K562 (cell line): ENCODE data around the gene USP22. TPM values are rescaled to one million over a fixed set of nuclear protein-coding genes. Genes with fewer than 3 reads are reported as not detected.
"Not testable (repeated sequence)": the region's sequence is repeated elsewhere in the genome, so short reads cannot be mapped to it uniquely, and the experiment has no call there.

Experiments
- ATAC-seq: fragments of 200-7000 bp; cut with Tn5 transposase; 3 replicates; pipeline ENCODE4 v1.9.1; 2020; ENCODE audit warnings: moderate library complexity
- BruUV-seq: library from RNA; stranded (reverse); fragments of 400-500 nt; replicated peaks from 2 replicates; lab custom pipeline; 2021; lab: Mats Ljungman, UMichigan
- CTCF ChIA-PET: fragments of 300-600 bp; formaldehyde crosslinking; extraction: SDS; loops from one replicate; lab custom pipeline; 2021; ENCODE audit warnings: low intra/inter-chr PET ratio; lab: Yijun Ruan, JAX
- POLR2A ChIA-PET: fragments of 300-600, 350-650 bp; sonication (Branson Sonifier 250); formaldehyde crosslinking; extraction: SDS; loops from one replicate; lab custom pipeline; 2021; ENCODE audit warnings: antibody characterized with exemption, inconsistent platforms; lab: Yijun Ruan, JAX
- DNase-seq, 4 experiments: peaks; one replicate each; pipeline versions ENCODE4 v3.0.0 to v3.0.0-alpha.2; 2011 to 2018; ENCODE audit warnings: low spot score in 3 of 4, mixed read lengths in 3 of 4; ENCODE audit errors: extremely low read depth in 1 of 4
- FAIRE-seq: peaks from 2 replicates; lab custom pipeline; 2011; peaks lifted over from hg19 to GRCh38; lab: Jason Lieb, UNC
- H2AFZ ChIP-seq: 2 replicates; pipeline ENCODE4 v1.6.0; 2011; ENCODE audit warnings: low read depth, low read length, control low read depth, inconsistent platforms
- H3K27ac ChIP-seq: fragments of 200-600 bp; 3 replicates; pipeline ENCODE4 v1.8.0; 2011; ENCODE audit warnings: low read depth, mild to moderate bottlenecking, control low read depth, inconsistent platforms, low read length, moderate library complexity, mixed read lengths; ENCODE audit errors: extremely low read depth
- H3K27me3 ChIP-seq, 2 experiments: fragments of 300-600 bp in 1 of 2; 2 replicates in 1 of 2; 3 replicates in 1 of 2; pipeline versions ENCODE4 v1.6.0 to v1.8.0; 2011; ENCODE audit warnings: inconsistent platforms in 2 of 2, low read length in 2 of 2, mild to moderate bottlenecking in 1 of 2, mixed read lengths in 1 of 2, moderate library complexity in 1 of 2; ENCODE audit not compliant: control insufficient read depth in 2 of 2, insufficient read depth in 2 of 2
- H3K36me3 ChIP-seq: fragments of 300-600 bp; 3 replicates; pipeline ENCODE4 v1.8.0; 2011; ENCODE audit warnings: mild to moderate bottlenecking, low read length, inconsistent platforms; ENCODE audit not compliant: control insufficient read depth, insufficient read depth
- H3K4me1 ChIP-seq, 2 experiments: fragments of 200-600 bp in 1 of 2; replicated peaks in 1 of 2; 2 replicates in 1 of 2; 3 replicates in 1 of 2; pipeline versions ENCODE4 v1.5.1 to v1.8.0; 2011; ENCODE audit warnings: inconsistent platforms in 2 of 2, low read length in 2 of 2, mild to moderate bottlenecking in 1 of 2, mixed read lengths in 1 of 2, moderate library complexity in 1 of 2; ENCODE audit not compliant: control insufficient read depth in 2 of 2, insufficient read depth in 2 of 2
- H3K4me2 ChIP-seq: 2 replicates; pipeline ENCODE4 v1.6.1; 2011; ENCODE audit warnings: low read length, control low read depth, inconsistent platforms, mixed read lengths; ENCODE audit not compliant: insufficient read depth
- H3K4me3 ChIP-seq: fragments of 200-600 bp; sonication (generic), shearing (Covaris generic); 2 replicates; pipeline ENCODE4 v1.5.1; 2016; ENCODE audit warnings: control low read depth, inconsistent platforms
- H3K79me2 ChIP-seq: fragments of 200-600 bp; 3 replicates; pipeline ENCODE4 v1.8.0; 2011; ENCODE audit warnings: low read length, inconsistent platforms; ENCODE audit not compliant: control insufficient read depth, insufficient read depth
- H3K9ac ChIP-seq, 2 experiments: 2 replicates each; pipeline versions ENCODE4 v1.6.0 to v1.6.1; 2011; ENCODE audit warnings: low read depth in 2 of 2, low read length in 2 of 2, control low read depth in 1 of 2, inconsistent platforms in 1 of 2, mild to moderate bottlenecking in 1 of 2, mixed read lengths in 1 of 2; ENCODE audit not compliant: insufficient read depth in 1 of 2
- H3K9me1 ChIP-seq: one replicate; pipeline ENCODE4 v1.6.0; 2011; ENCODE audit warnings: inconsistent platforms, mild to moderate bottlenecking, low read length, moderate library complexity; ENCODE audit not compliant: control insufficient read depth, insufficient read depth
- H3K9me3 ChIP-seq: replicated peaks from 2 replicates; pipeline ENCODE4 v1.5.1; 2011; ENCODE audit warnings: low read depth, low read length, inconsistent platforms; ENCODE audit not compliant: control insufficient read depth, insufficient read depth
- H4K20me1 ChIP-seq: replicated peaks from 2 replicates; pipeline ENCODE4 v1.6.1; 2011; ENCODE audit warnings: low read length, inconsistent platforms, mixed read lengths; ENCODE audit not compliant: control insufficient read depth, insufficient read depth
- ZNF316 ChIP-seq: fragments of 450-650 bp; IDR thresholded peaks from 2 replicates; pipeline ENCODE4 v1.6.1; 2016
- WGBS: fragments of 100-300 bp; shearing (Covaris generic); methylation state at CpG from one replicate; pipeline ENCODE4 v1.1.6; 2016; ENCODE audit warnings: low coverage, mixed read lengths; ENCODE audit not compliant: insufficient coverage; ENCODE audit errors: missing lambda C conversion rate; 5-methylcytosine and 5-hydroxymethylcytosine counted together
- in situ Hi-C: fragments of 300-500 bp; cut with MboI; formaldehyde crosslinking; loops from 4 replicates; pipeline ENCODE4 v1.15.0; 2018; ENCODE audit warnings: inconsistent platforms, mixed read lengths
- intact Hi-C: fragments of 100-400 bp; cut with micrococcal nuclease; formaldehyde crosslinking; loops from 2 replicates; pipeline ENCODE4 v1.14.2; 2022
- polyA plus RNA-seq, 8 experiments: library from polyadenylated mRNA; depleted of rRNA in 4 of 8; stranded (reverse) in 5 of 8; unstranded in 3 of 8; fragments of >200 nt; fragmentation: Nextera tagmentation in 2 of 8; fragmentation: Illumina TruSeq in 1 of 8; extraction: Ambion mirVana in 2 of 8; extraction: Trizol in 1 of 8; gene quantifications; 2 replicates each; pipeline versions ENCODE4 v1.2.1 to v1.2.3, GENCODE V29; 2011 to 2014; ENCODE audit warnings: inconsistent platforms in 1 of 8, missing spikeins in 1 of 8
- total RNA-seq, 7 experiments: library from RNA; depleted of rRNA in 6 of 7; stranded (reverse); fragments of >200 nt in 6 of 7; fragmentation: Illumina TruSeq in 2 of 7; extraction: Trizol in 2 of 7; gene quantifications; 2 replicates each; pipeline versions ENCODE4 v1.2.1 to v1.2.3, GENCODE V29; 2011 to 2021; ENCODE audit warnings: low replicate concordance in 1 of 7

The USP22 gene
- total and polyA plus RNA-seq, 9 of the 15 experiments (the other 6 are each of a cell fraction or from before 2014, with no cell fraction given), result 6.5 to 113 (median 58.9) TPM

GRCh38 chr17:20979007-20979791 is 63.6 kb downstream of the USP22 start:
- in situ Hi-C loops, H3K79me2 ChIP-seq, ATAC-seq, H3K9me1 ChIP-seq, H3K4me2 ChIP-seq, DNase-seq, H3K9me3 ChIP-seq, H3K27me3 ChIP-seq, intact Hi-C loops, POLR2A ChIA-PET, H3K4me3 ChIP-seq, FAIRE-seq, CTCF ChIA-PET, H4K20me1 ChIP-seq, H3K9ac ChIP-seq, BruUV-seq, H2AFZ ChIP-seq, H3K27ac ChIP-seq: not testable (repeated sequence)
- Histone ChIP-seq H3K36me3 (peaks cover 18% of the 10 kb centered on the region; the same call in 2 of the 3 replicates), H3K4me1 (peaks cover 0 to 11% of the 10 kb centered on the region in 2 experiments; a peak in 3 of 5 replicates)
- 45% methylated on average over 8 of the region's 9 CpGs for WGBS

DNA sequence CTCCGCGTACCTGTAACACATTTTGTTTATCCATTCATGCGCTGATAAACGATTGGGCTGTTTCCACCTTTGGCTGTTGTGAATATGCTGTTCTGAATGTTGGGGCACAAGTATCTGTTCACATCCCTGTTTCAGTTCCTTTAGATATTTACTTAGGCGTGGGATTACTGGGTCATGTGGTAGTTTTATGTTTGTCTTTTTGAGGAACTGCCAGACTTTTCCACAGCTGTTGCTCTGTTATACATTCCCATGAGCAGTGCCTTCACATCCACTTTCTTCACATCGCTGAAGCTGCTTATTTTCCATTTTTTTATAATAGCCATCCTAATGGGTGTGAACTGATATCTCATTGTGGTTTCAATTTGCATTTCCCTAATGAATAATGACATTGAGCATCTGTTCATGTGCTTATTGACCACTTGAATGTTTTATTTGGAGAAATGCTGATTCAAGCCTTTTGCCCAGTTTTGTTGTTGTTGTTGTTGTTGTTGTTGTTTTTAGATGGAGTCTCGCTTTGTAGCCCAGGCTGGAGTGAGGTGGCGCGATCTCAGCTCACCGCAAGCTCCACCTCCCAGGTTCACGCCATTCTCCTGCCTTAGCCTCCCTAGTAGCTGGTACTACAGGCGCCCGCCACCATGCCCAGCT is 65.1 kb downstream of the USP22 start:
- H3K27me3 ChIP-seq, H2AFZ ChIP-seq, H3K9me3 ChIP-seq, H3K4me3 ChIP-seq, H3K9me1 ChIP-seq, DNase-seq, intact Hi-C loops, H3K9ac ChIP-seq, H3K79me2 ChIP-seq, CTCF ChIA-PET, in situ Hi-C loops, ATAC-seq, BruUV-seq, H3K4me2 ChIP-seq, H4K20me1 ChIP-seq, H3K27ac ChIP-seq: not testable (repeated sequence)
- peak; percentile 55; the same call in 1 of the 2 replicates for TF ChIP-seq ZNF316
- 81% methylated on average over 13 of the region's 13 CpGs for WGBS
- Histone ChIP-seq H3K4me1 (peaks cover 0 to 11% of the 10 kb centered on the region in 2 experiments; a peak in 3 of 5 replicates), H3K36me3 (peaks cover 16% of the 10 kb centered on the region; the same call in 2 of the 3 replicates)
- POLR2A ChIA-PET, result interaction anchor here (0.7 kb wide), 1 partner anchor 12 kb away, joined by 3 read pairs; no protein-coding TSS in a partner anchor
- peak; percentile 52 for FAIRE-seq
